ENCODE results near the gene EHD3. TPM values are rescaled to one million over a fixed set of nuclear protein-coding genes. Genes with fewer than 3 reads are reported as not detected.

The EHD3 gene
- total and polyA plus RNA-seq, 2 of the 8 experiments (the other 6 are each of a cell fraction or from before 2014, with no cell fraction given): 9.3 to 12.0 TPM

DNA sequence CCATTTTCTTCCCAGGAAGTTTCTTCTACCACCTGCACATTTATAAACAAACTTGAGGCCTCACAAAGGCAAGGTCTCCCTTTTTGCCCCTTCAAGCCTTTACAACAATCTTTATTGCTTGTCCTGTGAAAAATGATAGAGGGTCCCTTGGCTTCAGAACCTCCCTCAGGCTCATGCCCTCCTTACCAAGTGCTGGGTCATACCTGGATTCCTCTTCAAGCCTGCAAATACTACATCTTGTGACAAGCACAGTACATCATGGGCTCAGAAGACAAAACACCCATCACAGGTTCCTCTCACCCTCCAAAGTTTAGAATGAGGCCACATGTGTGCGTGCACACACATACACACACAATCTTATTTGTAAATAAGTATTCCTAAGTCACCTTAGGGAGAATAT lies 25.7 kb upstream of the EHD3 start:
- no peaks in the 10 kb centered on the region for H3K27me3 ChIP-seq (replicated peaks in 1 of 4; ENCODE audit: control insufficient read depth in 3 of 4, extremely low read depth in 1 of 4, insufficient read depth in 3 of 4, low read length in 3 of 4)
- no peak for TF ChIP-seq JUND (IDR thresholded peaks at IDR 0.05; ENCODE audit: low read length)
- TF ChIP-seq, protein P1, sequence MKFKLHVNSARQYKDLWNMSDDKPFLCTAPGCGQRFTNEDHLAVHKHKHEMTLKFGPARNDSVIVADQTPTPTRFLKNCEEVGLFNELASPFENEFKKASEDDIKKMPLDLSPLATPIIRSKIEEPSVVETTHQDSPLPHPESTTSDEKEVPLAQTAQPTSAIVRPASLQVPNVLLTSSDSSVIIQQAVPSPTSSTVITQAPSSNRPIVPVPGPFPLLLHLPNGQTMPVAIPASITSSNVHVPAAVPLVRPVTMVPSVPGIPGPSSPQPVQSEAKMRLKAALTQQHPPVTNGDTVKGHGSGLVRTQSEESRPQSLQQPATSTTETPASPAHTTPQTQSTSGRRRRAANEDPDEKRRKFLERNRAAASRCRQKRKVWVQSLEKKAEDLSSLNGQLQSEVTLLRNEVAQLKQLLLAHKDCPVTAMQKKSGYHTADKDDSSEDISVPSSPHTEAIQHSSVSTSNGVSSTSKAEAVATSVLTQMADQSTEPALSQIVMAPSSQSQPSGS (IDR thresholded peaks at IDR 0.05; ENCODE audit: low read length): no peak
- no peak for TF ChIP-seq HDAC2 (IDR thresholded peaks at IDR 0.05; ENCODE audit: borderline replicate concordance in 1 of 2, low read depth in 2 of 2, low read length in 2 of 2)
- POLR2A ChIA-PET (ENCODE audit: partially characterized antibody): no interaction called here
- H4K20me1 ChIP-seq (replicated peaks in 1 of 2; ENCODE audit: control insufficient read depth in 1 of 2, insufficient read depth in 2 of 2, low read length in 2 of 2): no peaks in the 10 kb centered on the region
- H4K91ac ChIP-seq (replicated peaks; ENCODE audit: insufficient read length, low read length): no peak overlapping the region
- no peaks in the 10 kb centered on the region for H3K23me2 ChIP-seq (ENCODE audit: low read depth, low read length)
- no peak for FAIRE-seq
- no peak overlapping the region for H2BK20ac ChIP-seq (ENCODE audit: low read length)
- H3K14ac ChIP-seq (ENCODE audit: insufficient read length): no peak overlapping the region
- no peaks in the 10 kb centered on the region for H3K79me2 ChIP-seq (ENCODE audit: control insufficient read depth in 1 of 2, insufficient read depth in 2 of 2, low read length in 2 of 2)
- no peak overlapping the region for H4K5ac ChIP-seq (ENCODE audit: insufficient read length, low read depth, low read length)
- H3K23ac ChIP-seq (ENCODE audit: insufficient read length): no peak overlapping the region
- no peak overlapping the region; the same call in none of the 2 replicates for H3K18ac ChIP-seq (ENCODE audit: extremely low read depth, low read length)
- H2BK120ac ChIP-seq (replicated peaks; ENCODE audit: low read depth, low read length): no peak overlapping the region
- H2BK12ac ChIP-seq (ENCODE audit: low read depth, low read length): no peak overlapping the region
- peaks cover 0 to 3% (median 0%) of the 10 kb centered on the region in 4 experiments; a peak in 1 of 7 replicates for H3K4me1 ChIP-seq (replicated peaks in 1 of 4; ENCODE audit: control insufficient read depth in 3 of 4, insufficient read depth in 4 of 4, low read length in 3 of 4)
- no peak overlapping the region for H3K4me3 ChIP-seq (ENCODE audit: extremely low read depth in 1 of 4, insufficient read depth in 2 of 4, low read depth in 3 of 4, low read length in 4 of 4)
- no peak overlapping the region for H3K9ac ChIP-seq (replicated peaks in 1 of 4; ENCODE audit: extremely low read depth in 1 of 4, low read depth in 3 of 4, low read length in 3 of 4)
- no peak overlapping the region for H3K27ac ChIP-seq (ENCODE audit: low read depth, low read length)
- H2AFZ ChIP-seq (ENCODE audit: low read length): peak overlapping the region; percentile 40; the same call in 1 of the 2 replicates
- DNase-seq (ENCODE audit: low read depth in 1 of 2, low spot score in 2 of 2): peak in 1 of 2 experiments; percentile 17
- no peak overlapping the region for H2BK5ac ChIP-seq (ENCODE audit: low read depth, low read length)
- no peaks in the 10 kb centered on the region for H3K9me3 ChIP-seq (ENCODE audit: insufficient read depth in 2 of 2, low read depth in 1 of 2, low read length in 1 of 2)
- no peak overlapping the region for H4K8ac ChIP-seq (ENCODE audit: extremely low read depth, insufficient read depth, low read length)
- H3K56ac ChIP-seq (replicated peaks; ENCODE audit: insufficient read length, low read depth, low read length): no peak overlapping the region
- CTCF ChIA-PET (ENCODE audit: partially characterized antibody): interaction anchor here (0.7 to 1.6 kb wide), 6 partner anchors 9 to 280 kb away, joined by 3 to 9 read pairs (median 4); no protein-coding TSS in a partner anchor
- H3K4ac ChIP-seq (replicated peaks; ENCODE audit: insufficient read length, low read depth, low read length): no peak overlapping the region
- H3K4me2 ChIP-seq (ENCODE audit: insufficient read depth in 1 of 2, low read depth in 2 of 2, low read length in 2 of 2): no peak overlapping the region
- no peak overlapping the region for H2BK15ac ChIP-seq (ENCODE audit: low read length)
- H2AK5ac ChIP-seq (ENCODE audit: low read depth, low read length): no peak overlapping the region
- WGBS, 2 experiments (ENCODE audit: extremely low coverage in 1 of 2, insufficient coverage in 1 of 2, insufficient read length in 1 of 2, insufficient replicate concordance in 2 of 2, low coverage in 1 of 2, low lambda C conversion rate in 2 of 2, missing lambda C conversion rate in 1 of 2): 100% methylated on average over 1 of the region's 1 CpG; no CpG with 5 or more reads in 1 of the 2 experiments
- H3K36me3 ChIP-seq (ENCODE audit: control insufficient read depth in 2 of 4, insufficient read depth in 4 of 4, low read length in 3 of 4): no peaks in the 10 kb centered on the region
- no peaks in the 10 kb centered on the region for H3K79me1 ChIP-seq (ENCODE audit: low read depth, low read length)

Data from H1 (cell line).